Measurements from ENCODE around the gene SLC30A2. TPM values are rescaled to one million over a fixed set of nuclear protein-coding genes. Genes with fewer than 3 reads are reported as not detected.

Gene SLC30A2
- total and polyA plus RNA-seq, 9 of the 15 experiments (the other 6 are each of a cell fraction or from before 2014, with no cell fraction given), result 0.01 to 0.18 (median 0.06) TPM; not detected in 3

DNA sequence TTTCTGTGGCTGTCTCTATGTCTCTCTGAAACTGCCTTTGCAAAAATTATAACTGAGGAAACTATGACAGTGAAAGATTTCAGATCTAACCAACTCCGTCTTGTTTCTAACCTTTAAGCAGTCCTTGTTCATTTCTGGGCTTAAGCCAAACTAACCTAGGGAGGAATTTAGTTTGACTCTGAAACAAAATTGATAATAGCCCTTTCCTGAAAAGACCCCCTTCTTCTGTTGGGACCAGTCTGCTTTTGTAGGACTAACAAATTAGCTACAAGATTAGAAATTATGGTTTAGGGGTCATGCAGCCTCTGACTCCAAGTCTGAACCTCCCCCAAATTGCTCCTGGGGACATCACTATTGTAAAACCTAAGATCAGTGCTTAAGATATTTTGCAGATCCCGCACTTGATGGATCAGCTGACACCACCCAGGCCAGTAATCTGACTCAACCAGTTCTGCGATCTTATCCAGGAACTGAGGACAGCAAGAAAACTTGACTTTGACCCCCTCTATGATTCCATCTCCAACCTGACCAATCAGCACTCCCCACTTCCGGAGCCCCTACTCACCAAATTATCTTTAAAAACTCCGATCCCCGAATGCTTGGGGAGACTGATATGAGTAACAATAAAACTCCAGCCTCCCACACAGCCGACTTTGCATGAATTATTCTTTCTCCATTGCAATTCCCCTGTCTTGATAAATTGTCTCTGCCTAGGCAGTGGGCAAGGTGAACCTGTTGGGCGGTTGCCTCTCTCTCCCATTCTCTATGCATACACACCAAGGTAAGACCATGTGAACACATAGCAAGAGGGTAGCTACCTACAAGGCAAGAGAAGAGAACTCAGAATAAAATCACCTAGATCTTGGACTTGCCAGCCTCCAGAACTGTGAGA is 32.6 kb upstream of the SLC30A2 start (continued):
- TF ChIP-seq, protein P1, sequence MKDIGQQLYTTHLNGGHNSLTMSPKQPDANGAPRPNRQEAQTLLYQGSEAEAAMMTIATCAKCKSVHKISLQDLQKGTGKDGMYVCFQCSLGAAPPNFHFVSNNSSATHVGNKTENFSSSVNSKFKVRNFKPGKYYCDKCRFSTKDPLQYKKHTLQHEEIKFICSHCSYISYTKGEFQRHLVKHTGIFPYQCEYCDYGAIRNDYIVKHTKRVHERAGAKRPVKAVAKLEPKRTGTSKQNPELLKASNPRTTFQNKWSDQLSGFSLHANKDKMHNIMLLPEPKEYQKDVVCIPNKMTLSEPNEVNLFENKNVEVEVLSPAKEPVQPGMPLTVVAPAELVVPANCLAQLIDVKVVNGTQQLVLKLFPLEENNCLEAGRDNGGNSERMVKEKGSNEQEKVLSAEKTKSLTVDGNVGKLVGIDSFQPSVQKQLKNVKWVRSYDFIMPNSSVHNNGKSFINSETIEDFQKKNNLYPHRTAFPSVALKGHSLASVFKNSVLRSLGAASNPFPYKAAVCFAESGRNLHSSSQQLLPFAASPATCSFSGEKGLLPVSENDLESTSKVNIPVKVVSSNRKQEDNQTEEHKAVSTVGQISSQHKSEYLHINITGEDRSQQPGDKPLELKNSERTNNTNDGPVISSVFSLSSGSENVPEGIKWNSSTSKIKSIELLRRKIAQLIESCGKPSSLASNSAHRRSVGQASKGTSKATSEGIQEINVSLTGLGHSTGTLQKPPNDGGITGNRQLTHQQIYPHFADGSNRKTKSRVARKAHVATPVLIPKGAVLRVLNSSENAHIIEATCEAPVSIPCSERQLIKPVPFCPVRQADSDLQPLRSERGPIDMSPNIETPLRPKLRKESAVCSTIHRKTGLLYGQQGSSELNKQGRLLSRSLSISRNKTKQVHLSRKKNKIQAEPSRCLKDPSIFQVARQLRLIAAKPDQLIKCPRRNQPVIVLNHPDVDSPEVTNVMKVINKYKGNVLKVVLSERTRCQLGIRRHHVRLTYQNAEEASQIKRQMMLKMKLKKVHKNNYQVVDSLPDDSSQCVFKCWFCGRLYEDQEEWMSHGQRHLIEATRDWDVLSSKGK (CRISPR knock-in tag; IDR thresholded peaks at IDR 0.05), result no peak
- TF ChIP-seq ZNF175 (CRISPR knock-in tag; IDR thresholded peaks at IDR 0.05; ENCODE audit: low read depth), result no peak; the same call in 1 of the 2 replicates
- no peak for TF ChIP-seq ZNF140 (CRISPR knock-in tag; IDR thresholded peaks at IDR 0.05)
- TF ChIP-seq RB1 (IDR thresholded peaks at IDR 0.05; ENCODE audit: low read depth), result 0 out of 2 replicates have a peak, but pooled peaks have one; percentile 10
- no peak for TF ChIP-seq THRB (CRISPR knock-in tag; conservative IDR thresholded peaks at IDR 0.05)
- TF ChIP-seq, protein P2, sequence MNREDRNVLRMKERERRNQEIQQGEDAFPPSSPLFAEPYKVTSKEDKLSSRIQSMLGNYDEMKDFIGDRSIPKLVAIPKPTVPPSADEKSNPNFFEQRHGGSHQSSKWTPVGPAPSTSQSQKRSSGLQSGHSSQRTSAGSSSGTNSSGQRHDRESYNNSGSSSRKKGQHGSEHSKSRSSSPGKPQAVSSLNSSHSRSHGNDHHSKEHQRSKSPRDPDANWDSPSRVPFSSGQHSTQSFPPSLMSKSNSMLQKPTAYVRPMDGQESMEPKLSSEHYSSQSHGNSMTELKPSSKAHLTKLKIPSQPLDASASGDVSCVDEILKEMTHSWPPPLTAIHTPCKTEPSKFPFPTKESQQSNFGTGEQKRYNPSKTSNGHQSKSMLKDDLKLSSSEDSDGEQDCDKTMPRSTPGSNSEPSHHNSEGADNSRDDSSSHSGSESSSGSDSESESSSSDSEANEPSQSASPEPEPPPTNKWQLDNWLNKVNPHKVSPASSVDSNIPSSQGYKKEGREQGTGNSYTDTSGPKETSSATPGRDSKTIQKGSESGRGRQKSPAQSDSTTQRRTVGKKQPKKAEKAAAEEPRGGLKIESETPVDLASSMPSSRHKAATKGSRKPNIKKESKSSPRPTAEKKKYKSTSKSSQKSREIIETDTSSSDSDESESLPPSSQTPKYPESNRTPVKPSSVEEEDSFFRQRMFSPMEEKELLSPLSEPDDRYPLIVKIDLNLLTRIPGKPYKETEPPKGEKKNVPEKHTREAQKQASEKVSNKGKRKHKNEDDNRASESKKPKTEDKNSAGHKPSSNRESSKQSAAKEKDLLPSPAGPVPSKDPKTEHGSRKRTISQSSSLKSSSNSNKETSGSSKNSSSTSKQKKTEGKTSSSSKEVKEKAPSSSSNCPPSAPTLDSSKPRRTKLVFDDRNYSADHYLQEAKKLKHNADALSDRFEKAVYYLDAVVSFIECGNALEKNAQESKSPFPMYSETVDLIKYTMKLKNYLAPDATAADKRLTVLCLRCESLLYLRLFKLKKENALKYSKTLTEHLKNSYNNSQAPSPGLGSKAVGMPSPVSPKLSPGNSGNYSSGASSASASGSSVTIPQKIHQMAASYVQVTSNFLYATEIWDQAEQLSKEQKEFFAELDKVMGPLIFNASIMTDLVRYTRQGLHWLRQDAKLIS (CRISPR knock-in tag; IDR thresholded peaks at IDR 0.05), result no peak
- no peak for TF ChIP-seq NCOA2 (IDR thresholded peaks at IDR 0.05; ENCODE audit: partially characterized antibody in 2 of 2)
- no peak for TF ChIP-seq ZNF282 (CRISPR knock-in tag; IDR thresholded peaks at IDR 0.05)
- no peak for TF ChIP-seq MYC (IDR thresholded peaks at IDR 0.05; ENCODE audit: low read depth, low read length)
- no peak for TF ChIP-seq MYC (CRISPR knock-in tag; IDR thresholded peaks at IDR 0.05; ENCODE audit: borderline replicate concordance, low read depth)
